ENCODE results near the gene GLIPR1.

DNA sequence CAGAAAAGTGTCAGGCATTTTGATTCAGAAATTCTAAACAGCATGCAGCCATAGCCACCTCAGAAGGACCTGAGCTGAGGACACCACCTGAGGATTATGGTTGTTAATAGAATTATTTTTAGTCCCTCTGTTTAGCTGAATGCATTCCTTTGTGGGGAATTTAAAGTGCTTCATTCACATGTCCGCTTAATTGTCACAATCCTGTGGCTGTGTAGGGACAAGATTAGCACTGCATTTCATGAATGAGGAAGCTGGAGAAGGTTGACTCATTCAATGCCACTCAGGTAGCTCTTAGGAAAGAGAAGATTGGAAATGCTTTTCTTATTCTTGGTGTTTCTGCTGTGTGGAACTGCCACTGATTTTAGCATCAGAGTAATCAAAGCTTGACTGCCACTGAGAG lies 72.8 kb downstream of the GLIPR1 start:
- TF ChIP-seq, protein P1, sequence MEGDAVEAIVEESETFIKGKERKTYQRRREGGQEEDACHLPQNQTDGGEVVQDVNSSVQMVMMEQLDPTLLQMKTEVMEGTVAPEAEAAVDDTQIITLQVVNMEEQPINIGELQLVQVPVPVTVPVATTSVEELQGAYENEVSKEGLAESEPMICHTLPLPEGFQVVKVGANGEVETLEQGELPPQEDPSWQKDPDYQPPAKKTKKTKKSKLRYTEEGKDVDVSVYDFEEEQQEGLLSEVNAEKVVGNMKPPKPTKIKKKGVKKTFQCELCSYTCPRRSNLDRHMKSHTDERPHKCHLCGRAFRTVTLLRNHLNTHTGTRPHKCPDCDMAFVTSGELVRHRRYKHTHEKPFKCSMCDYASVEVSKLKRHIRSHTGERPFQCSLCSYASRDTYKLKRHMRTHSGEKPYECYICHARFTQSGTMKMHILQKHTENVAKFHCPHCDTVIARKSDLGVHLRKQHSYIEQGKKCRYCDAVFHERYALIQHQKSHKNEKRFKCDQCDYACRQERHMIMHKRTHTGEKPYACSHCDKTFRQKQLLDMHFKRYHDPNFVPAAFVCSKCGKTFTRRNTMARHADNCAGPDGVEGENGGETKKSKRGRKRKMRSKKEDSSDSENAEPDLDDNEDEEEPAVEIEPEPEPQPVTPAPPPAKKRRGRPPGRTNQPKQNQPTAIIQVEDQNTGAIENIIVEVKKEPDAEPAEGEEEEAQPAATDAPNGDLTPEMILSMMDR (IDR thresholded peaks at IDR 0.05) = no peak
- TF ChIP-seq POLR2A (IDR thresholded peaks at IDR 0.05) = no peak

All from esophagus squamous epithelium (tissue), 4 donors.